Measurements from ENCODE around the gene NAIF1.

The NAIF1 gene

DNA sequence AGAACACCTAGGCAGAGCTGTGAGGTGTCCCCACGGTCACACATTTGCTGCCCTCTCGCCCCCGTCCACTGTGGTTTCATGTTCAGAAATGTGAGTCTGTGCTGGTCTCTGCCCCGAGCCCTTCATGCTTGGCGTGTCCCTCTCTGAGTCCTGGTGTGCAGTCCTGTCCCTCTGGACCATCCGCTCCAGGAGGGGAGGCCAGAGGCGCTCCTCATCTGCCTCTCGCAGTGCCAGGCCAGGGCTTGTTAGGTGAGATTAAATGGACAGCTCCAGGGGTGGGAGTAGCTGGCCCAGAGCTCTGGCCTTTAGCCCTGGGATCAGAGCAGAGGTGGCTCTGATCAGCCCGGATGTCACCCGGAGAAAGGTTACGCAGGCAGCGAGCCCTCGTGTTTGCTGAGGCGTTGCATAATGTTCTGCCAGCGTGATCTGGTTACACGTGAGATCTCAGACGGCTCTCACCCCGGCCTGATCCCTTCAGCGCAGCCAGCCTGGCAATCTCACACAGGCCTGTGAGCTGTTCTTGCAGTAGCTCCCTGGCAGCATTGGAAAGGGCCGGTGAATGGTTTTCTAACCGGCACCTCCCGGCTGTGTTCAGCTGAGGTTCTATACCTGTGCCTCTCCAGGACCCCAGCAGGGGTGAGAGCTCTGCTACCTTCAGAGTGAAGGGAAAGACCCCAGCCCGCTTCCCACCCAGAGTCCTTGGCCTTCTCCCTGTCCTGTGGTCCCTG, 35.9 kb upstream of the NAIF1 start:
- no peak for DNase-seq (ENCODE audit: low read depth in 1 of 2, low spot score in 1 of 2)

DNA sequence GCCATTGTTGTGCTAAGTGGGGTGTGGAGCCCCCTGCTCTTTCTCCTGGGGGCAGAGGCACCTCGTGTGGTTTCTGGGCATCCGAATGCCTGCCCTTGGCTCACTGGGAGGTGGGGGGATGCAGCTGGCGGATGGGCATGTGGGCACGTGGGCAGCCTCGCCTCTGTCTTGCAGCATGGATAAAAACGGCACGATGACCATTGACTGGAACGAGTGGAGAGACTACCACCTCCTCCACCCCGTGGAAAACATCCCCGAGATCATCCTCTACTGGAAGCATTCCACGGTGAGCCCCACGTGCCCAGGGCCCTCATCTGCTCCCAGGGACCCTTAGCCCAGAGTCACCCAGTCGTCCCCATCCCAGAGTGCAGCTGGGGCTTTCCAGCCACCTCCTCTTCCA, 35.1 kb upstream of the NAIF1 start:
- DNase-seq (ENCODE audit: low read depth in 1 of 2, low spot score in 1 of 2), result no peak

GRCh38 chr9:128101690-128102089, 34.6 kb upstream of the NAIF1 start:
- no peak for DNase-seq (ENCODE audit: low read depth in 1 of 2, low spot score in 1 of 2)

GRCh38 chr9:128101231-128101661, 34.1 kb upstream of the NAIF1 start:
- DNase-seq (ENCODE audit: low read depth in 1 of 2, low spot score in 1 of 2), result no peak

DNA sequence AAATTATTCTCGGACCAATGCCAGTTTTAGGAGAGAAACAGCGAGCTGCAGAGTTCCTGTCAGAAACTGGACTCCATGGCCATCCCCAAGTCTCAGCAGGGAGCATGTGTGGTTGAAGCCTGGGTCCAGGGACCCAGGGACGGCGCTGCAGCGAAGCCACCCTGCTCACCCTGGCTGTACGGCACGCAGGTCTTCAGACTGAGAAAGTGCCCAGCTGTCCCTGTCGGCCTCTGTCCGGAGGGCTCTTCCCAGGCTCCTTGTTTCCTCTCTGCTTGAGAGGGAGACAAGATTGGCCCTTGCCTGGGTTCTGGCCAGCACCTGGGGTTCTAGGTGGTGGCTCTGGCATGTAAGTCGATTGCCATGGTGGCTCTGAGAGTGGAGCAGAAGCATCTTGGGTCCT, 33.5 kb upstream of the NAIF1 start:
- DNase-seq (ENCODE audit: low read depth in 1 of 2, low spot score in 1 of 2), result no peak

DNA sequence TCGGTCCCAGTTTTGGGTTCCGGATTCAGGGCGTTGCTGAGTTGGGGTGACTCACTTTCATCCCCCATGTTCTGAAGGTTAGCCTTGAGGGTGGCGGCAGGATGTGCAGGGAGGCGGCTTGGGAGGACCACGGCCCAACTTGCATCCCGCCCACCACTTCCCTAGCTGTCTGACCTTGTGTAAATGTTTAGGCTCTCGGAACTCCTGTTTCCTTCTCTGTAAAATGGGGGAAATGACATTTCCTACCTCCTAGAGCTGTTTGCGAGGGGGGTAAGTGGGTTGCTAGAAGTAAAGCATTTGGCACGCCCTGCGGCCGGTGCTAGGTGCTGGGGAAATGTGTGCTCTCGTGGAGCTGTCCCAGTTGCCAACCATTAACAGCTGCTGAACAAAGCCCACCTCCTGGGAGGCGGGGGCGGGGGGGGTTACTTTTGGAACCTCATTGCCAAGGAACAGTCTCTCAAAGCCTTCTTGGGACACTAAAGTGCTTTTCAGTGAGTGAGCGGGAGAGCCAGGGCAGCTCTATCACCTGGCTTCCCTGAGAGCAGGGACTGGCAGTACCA, 32.9 kb upstream of the NAIF1 start:
- DNase-seq (ENCODE audit: low read depth in 1 of 2, low spot score in 1 of 2), result no peak

DNA sequence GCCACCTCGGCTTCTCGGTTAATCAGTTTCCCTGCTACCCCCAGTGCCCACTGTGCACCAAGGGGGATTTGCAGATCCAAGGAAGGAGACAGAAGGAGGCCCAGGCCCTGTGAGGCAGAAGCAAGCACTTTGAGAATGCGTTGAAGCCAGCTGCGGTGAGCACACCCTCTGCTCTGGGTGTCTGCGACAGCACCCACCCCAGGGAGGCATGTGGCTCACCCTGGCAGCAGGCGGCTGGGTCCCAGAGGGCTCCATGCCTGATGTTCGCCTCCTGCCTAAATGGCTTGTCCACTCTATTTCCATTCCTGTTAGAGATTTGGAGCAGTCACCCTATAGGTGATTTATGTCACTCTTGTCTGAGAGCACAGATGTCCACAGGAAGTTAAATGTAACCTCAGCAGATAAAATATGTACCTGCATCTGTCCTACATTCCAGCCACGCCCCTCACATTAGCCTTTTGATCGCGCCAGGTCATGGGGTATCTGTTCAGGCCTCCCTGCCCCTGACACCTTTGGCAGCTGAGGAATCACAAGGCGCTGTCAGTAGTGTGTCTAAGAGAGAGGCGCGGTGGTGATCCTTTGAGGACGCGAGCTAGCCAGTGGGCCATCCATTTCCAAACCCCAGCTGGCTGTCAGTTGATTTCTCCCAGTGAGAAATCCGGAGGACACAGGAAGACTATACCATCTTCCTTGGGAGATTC, 32.3 kb upstream of the NAIF1 start:
- DNase-seq (ENCODE audit: low read depth in 1 of 2, low spot score in 1 of 2), result no peak

DNA sequence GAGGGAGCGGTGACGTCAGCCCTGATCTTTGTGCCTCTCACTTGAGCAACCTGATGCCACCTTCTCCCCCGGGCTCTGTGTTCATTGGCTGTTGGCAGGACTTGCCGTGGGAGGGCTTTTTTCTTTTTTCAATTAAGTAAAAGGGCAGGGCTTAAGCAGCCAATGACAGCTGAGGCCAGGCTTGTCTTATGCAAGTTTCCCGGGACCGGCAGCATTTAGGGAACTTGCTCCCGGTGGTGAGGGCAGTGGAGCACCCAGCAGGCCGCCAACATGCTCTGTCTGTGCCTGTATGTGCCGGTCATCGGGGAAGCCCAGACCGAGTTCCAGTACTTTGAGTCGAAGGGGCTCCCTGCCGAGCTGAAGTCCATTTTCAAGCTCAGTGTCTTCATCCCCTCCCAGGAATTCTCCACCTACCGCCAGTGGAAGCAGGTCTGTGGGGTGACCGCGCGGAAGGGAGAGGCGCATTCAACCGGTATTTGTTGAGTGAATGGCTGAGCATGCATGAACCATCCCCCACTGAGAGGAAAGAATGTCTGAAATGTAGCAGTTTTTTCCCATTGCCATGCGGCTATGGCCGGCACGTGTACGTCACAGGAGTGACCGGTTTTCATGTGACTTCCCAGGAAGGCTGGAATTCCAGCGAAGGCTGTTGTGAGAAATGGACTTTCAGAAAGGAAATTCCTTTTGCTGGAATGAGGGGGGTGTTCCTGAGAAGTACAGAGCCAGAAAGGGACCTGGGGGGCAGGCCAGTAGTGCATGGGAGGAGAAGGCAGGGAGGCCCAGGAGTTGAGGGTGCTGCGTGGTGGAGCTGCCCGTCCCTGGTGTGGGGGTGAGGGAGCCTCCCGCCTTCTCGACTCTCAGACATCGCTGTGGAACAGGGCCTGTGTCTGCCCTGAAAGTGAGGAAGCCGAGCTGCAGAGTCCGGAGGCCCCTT, 31.4 kb upstream of the NAIF1 start:
- peak; percentile 24 to 52 for DNase-seq (ENCODE audit: low read depth in 1 of 2, low spot score in 1 of 2)

DNA sequence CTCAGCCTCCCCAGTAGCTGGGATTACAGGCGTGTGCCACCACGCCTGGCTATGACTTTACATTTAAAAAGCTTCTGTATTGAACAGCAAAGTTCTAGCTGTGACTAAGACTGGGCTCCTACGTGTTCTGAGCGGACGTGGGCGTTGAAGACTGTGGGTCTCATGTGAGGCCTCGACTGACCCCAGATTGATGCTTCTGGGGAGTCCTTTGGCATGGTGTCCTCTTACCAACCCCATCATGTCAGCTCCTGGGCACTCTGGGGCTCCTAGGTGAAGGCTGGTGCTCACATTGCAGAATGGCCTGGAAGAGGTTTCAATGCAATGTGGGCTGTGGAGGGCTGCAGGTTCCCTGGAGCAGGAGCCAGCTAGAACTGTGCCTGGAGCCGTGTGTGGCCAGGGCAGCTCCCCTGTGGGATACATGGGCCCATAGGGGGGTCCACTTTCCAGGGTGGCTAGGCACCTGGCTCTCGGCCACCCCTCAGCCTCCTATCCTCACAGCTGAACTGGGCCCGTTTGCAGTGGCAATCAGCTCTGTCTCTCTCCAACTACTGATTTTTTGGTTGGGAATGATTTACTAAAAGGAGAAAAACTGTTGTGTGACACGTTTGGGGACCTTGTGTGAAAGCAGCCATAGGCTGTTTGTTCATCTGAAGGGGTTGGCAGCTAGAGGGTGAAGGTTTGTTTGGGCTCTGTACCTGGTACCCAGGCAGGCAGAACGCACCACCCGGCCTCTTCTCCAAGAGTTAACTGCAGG, 30.6 kb upstream of the NAIF1 start:
- DNase-seq (ENCODE audit: low read depth in 1 of 2, low spot score in 1 of 2), result no peak

GRCh38 chr9:128096616-128097536, 29.8 kb upstream of the NAIF1 start:
- DNase-seq (ENCODE audit: low read depth in 1 of 2, low spot score in 1 of 2), result no peak

- DNase-seq (ENCODE audit: low read depth in 1 of 2, low spot score in 1 of 2), result no peak
Observed at GRCh38 chr9:128094950-128095544, 27.9 kb upstream of the NAIF1 start.

DNA sequence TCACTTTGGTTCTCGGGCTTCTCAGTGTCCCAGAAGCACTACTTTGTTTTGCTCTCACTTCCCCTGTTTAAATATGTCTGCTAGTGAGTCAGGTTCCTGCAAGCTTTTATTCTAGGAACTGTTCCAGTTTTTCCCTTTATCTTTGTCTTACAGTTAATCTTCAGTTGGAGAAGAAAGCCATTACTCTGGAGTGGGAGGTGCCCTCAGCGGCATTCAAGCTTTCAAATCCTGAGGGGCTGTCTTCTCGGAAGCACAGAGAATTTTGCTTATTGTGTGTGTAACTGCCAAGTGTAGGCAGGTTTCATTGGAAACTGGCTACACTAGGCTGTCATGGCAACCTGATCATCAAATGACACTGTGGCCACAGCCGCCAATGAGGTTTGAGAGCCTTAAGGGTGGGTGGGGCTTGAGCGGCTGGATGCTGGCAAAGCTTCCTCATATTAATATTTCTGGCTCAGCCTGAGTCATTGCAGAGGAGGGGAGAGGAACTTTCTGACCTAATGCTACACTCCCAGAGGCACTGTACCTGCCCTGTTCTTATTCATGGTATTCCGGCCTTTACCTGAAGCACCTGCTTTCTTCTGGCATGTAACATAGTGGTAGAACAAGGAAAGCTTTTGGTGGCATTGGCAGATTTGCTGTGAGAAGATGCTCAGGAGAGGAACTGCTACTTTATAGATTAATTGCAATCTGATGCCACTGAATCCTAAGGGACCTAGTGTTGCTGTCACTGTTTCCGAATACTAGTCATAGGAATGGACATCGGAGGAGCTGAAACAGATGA, 27.2 kb upstream of the NAIF1 start:
- peak; percentile 58 to 86 for DNase-seq (ENCODE audit: low read depth in 1 of 2, low spot score in 1 of 2)

GRCh38 chr9:128093011-128093410, 25.9 kb upstream of the NAIF1 start:
- DNase-seq (ENCODE audit: low read depth in 1 of 2, low spot score in 1 of 2), result no peak

- DNase-seq (ENCODE audit: low read depth in 1 of 2, low spot score in 1 of 2), result no peak
Observed at GRCh38 chr9:128092199-128092977, 25.3 kb upstream of the NAIF1 start.

DNA sequence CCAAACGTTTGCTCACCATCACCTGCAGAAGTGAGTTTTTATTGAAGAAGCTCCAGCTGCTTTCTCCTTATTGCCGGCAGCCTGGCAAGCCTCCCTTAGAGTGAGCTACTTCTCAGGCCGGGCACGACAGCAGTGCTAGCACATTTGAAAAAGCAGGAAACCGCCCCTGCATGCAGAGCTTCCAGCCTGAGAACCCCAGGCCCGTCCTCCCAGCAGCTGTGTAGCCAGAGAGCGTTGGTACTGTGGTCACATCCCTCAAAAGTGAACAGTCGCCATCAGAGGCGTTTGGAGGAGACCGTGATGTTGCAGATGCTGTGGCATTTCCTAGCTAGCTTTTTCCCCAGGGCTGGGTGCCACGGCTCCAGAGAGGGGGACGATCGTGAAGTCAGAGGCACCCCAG, 24.5 kb upstream of the NAIF1 start:
- no peak for DNase-seq (ENCODE audit: low read depth in 1 of 2, low spot score in 1 of 2)

- no peak for DNase-seq (ENCODE audit: low read depth in 1 of 2, low spot score in 1 of 2)
Observed at GRCh38 chr9:128091144-128091543, 24.0 kb upstream of the NAIF1 start.

DNA sequence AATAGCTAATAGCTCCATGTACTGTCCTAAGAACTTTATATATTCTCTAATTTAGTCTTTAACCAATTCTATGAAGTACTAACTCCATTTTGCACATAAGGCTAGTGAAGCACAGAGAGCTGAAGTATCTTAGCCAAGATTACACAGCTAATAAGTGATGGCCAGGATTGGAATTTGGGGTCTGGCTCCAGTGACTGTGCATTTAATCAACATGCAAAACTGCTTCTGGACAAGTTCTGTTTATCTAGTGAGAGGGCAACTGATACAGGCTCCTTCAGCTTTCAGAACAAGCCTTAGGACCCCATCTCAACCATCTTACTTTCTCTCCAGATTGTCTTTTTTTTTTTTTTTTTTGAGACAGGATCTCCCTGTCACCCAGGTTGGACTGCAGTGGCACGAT, 22.2 kb upstream of the NAIF1 start:
- no peak for DNase-seq (ENCODE audit: low read depth in 1 of 2, low spot score in 1 of 2)

Data from activated CD4-positive, alpha-beta T cell treated with anti-CD3 and anti-CD28 coated beads, Interleukin-2, amount 50 U/mL, for 24 hours (primary cell).